ENCODE data around the gene SEPTIN12.
"Not testable (repeated sequence)": the region's sequence is repeated elsewhere in the genome, so short reads cannot be mapped to it uniquely, and the experiment has no call there.

Gene SEPTIN12

DNA sequence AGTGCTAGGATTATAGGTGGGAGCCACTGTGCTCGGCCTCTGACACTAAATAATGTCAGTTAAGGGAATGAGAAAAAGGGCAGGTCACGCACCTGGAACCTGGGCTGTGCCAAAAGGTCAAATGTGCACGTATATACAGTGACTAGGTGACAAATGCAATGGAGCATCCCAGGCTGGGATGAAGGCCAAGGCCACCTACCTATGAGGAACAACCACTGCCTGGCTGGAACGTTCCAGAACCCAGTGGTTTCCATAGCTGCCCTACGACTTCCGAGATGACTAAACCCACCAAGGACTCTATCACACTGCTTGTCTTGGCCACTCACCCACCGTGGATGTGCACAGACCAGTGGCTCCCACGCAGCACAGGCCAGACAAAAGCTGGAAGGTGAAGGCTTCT is 37.2 kb downstream of the SEPTIN12 start:
- DNase-seq: no peak

- no peak for DNase-seq
Measured at GRCh38 chr16:4749700-4750257, 38.4 kb downstream of the SEPTIN12 start.

DNA sequence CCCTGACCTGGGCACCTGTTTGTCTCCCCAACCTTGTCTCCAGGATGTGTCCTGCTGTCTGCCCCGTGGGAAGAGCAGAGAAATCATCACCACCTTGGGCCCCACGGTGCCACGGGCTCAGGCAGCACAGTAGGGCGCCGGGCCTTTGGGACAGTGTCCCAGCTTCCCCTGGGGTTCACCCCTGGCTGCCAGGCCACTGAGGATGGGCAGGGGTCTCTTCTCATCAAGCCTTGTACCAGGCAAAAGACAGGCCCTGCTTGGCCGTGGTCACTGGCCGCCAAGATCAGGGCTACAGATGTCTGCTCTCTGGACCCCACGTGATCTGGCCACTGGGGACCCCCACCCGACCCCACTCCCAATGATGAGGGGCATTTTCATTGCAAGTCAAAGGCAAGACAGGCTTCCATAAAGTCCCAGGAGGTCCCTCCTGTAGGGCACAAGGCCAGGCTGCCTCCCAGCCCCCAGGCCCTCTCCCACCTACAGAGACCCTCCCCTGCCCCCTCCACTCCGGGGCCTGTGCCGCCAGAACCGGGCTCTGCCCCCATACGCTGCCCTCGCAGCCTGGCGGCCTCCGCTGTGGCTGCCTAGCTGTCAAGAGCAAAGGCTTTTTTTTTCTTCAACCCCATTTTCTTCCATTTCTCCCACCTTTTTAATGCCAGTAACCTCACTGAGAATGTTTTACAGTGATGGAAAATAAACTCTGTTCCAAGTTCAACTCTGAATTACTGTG is 39.3 kb downstream of the SEPTIN12 start:
- no peak for DNase-seq

GRCh38 chr16:4747906-4748681 is 40.1 kb downstream of the SEPTIN12 start:
- DNase-seq: no peak

GRCh38 chr16:4746991-4747574 is 41.1 kb downstream of the SEPTIN12 start:
- DNase-seq: no peak

DNA sequence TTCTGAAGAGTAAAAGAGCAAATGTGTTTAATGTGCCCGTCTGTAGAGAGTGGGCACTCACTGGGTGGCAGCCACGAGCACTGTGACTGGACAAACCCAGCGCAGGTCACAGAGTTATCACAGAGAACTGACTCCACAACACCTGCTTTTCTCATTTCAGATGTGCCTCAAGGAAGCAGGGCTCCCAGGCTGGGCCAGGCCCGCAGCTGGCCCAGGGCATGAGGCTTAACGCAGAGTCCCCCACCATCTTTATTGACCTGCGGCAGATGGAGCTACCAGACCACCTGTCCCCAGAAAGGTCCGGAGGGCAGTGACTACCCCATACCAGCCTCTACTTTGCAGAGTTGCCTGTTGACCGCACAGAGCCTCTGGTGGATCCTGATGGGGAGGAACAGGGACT is 41.9 kb downstream of the SEPTIN12 start:
- DNase-seq: no peak

GRCh38 chr16:4745274-4745569 is 42.9 kb downstream of the SEPTIN12 start:
- DNase-seq: no peak

- no peak for DNase-seq
Measured at GRCh38 chr16:4744555-4745273, 43.4 kb downstream of the SEPTIN12 start.

- no peak for DNase-seq
Measured at GRCh38 chr16:4743226-4743878, 44.8 kb downstream of the SEPTIN12 start.

- not testable (repeated sequence) for DNase-seq
Measured at GRCh38 chr16:4738370-4738769, 49.8 kb downstream of the SEPTIN12 start.

DNA sequence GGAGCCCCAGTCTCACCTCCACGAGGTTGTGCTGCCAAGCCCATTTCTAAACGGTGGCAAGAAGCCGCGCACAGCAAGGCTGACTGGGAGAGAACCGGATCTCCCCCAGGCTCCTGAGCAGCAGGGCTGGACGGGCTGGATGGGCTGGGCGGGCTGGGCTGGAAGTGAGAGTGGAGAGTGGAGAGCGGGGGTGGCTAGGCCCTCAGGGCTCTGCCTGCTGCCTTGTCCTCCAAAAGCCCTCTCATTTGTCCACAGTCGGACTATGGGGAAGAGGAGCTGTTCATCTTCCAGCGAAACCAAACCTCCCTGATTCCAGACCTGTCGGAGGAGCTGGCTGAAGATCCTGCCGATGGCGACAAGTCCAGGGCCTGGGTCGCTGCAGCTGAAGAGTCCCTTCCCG is 50.6 kb downstream of the SEPTIN12 start:
- DNase-seq: no peak

GRCh38 chr16:4736546-4736945 is 51.6 kb downstream of the SEPTIN12 start:
- no peak for DNase-seq

- peak; percentile 81 for DNase-seq
Measured at GRCh38 chr16:4734730-4735535, 53.2 kb downstream of the SEPTIN12 start.

GRCh38 chr16:4734063-4734729 is 53.9 kb downstream of the SEPTIN12 start, which contains the start of the genes ANKS3 and DNAAF8:
TSS of gene ANKS3 (minus strand) at chr16:4734271. CDS start at chr16:4730149, 4,122 bp downstream.
TSS of gene DNAAF8 (plus strand) at chr16:4734537. CDS start at chr16:4736515, 1,978 bp downstream.
- DNase-seq: peak; percentile 90

GRCh38 chr16:4733747-4734062 is 54.4 kb downstream of the SEPTIN12 start:
- peak; percentile 36 for DNase-seq

DNA sequence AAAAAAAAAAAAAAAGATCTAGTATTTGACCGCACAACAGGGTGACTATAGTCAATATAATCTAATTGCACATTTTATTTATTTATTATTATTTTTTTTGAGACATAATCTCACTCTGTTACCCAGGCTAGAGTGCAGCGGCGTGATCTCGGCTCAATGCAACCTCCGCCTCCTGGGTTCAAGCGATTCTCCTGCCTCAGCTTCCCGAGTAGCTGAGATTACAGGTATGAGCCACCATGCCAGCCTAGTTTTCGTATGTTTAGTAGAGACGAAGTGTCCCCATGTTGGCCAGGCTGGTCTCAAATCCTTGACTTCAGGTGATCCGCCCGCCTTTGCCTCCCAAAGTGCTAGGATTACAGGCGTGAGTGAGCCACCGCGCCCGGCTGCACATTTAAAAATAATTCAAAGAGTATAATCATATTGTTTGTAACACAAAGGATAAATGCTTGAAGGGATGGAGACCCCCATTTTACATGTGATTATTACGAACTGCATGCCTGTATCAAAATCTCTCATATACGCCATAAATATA is 54.9 kb downstream of the SEPTIN12 start:
- no peak for DNase-seq

GRCh38 chr16:4729876-4730275 is 58.3 kb downstream of the SEPTIN12 start:
- DNase-seq: no peak

DNA sequence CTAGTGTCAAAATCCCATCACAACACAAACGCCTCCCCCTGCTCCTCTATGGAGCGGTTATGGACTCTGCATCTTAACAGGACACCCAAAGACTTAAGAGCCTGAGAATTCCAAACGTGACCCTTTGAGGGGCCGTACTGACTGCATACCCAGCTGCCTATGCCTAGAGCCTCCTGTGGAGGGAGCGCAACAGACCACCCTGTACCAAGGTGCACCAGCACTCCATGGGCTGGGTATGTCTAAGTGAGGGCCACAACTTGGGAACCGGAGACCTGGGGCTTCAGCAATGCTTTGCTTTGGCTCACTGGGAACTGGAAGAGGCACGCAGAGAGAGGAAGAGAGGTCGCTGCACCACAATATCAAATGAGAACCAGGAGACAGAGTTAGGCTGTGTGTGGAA is 59.5 kb downstream of the SEPTIN12 start:
- no peak for DNase-seq
